Astrocyte (in vitro differentiated cells and primary cell): ENCODE data around the gene FBP1. TPM values are rescaled to one million over a fixed set of nuclear protein-coding genes. Genes with fewer than 3 reads are reported as not detected.

Source experiments
- DNase-seq: peaks from one replicate; pipeline ENCODE4 v3.0.0-alpha.2; 2010; ENCODE audit warnings: low read depth
- FAIRE-seq: peaks from 2 replicates; lab custom pipeline; 2011; peaks lifted over from hg19 to GRCh38; lab: Jason Lieb, UNC
- H2AFZ ChIP-seq: 2 replicates; pipeline ENCODE4 v1.6.0; 2012; ENCODE audit warnings: low read depth, low read length, inconsistent platforms
- H3K27ac ChIP-seq: 2 replicates; pipeline ENCODE4 v1.5.1; 2011; ENCODE audit warnings: low read depth, low read length, inconsistent platforms
- H3K27me3 ChIP-seq: 2 replicates; pipeline ENCODE4 v1.6.0; 2011; ENCODE audit warnings: low read length, inconsistent platforms; ENCODE audit not compliant: insufficient read depth
- H3K36me3 ChIP-seq: 2 replicates; pipeline ENCODE4 v1.5.1; 2011; ENCODE audit warnings: low read length, inconsistent platforms; ENCODE audit not compliant: insufficient read depth
- H3K4me1 ChIP-seq: 2 replicates; pipeline ENCODE4 v1.5.1; 2011; ENCODE audit warnings: low read length, inconsistent platforms; ENCODE audit not compliant: insufficient read depth
- H3K4me2 ChIP-seq: 2 replicates; pipeline ENCODE4 v1.6.0; 2012; ENCODE audit warnings: low read length, inconsistent platforms
- H3K4me3 ChIP-seq: 2 replicates; pipeline ENCODE4 v1.5.1; 2011; ENCODE audit warnings: low read depth, mild to moderate bottlenecking, low read length, inconsistent platforms; ENCODE audit not compliant: insufficient read depth
- H3K79me2 ChIP-seq: 2 replicates; pipeline ENCODE4 v1.6.0; 2012; ENCODE audit warnings: mild to moderate bottlenecking, low read length, inconsistent platforms; ENCODE audit not compliant: insufficient read depth
- H3K9ac ChIP-seq: 2 replicates; pipeline ENCODE4 v1.6.0; 2012; ENCODE audit warnings: mild to moderate bottlenecking, low read length, inconsistent platforms
- H3K9me3 ChIP-seq: 2 replicates; pipeline ENCODE4 v1.5.1; 2012; ENCODE audit warnings: low read depth, mild to moderate bottlenecking, low read length, inconsistent platforms; ENCODE audit not compliant: insufficient read depth
- H4K20me1 ChIP-seq: 2 replicates; pipeline ENCODE4 v1.6.0; 2012; ENCODE audit warnings: low read length, inconsistent platforms; ENCODE audit not compliant: insufficient read depth
- H3K27ac Mint-ChIP-seq: one replicate; pipeline ENCODE4 v1.8.0; 2021; ENCODE audit warnings: mild to moderate bottlenecking, mixed read lengths; ENCODE audit not compliant: unreplicated experiment
- H3K27me3 Mint-ChIP-seq: one replicate; pipeline ENCODE4 v1.8.0; 2021; ENCODE audit warnings: low read depth, mixed read lengths; ENCODE audit not compliant: unreplicated experiment
- H3K36me3 Mint-ChIP-seq: one replicate; pipeline ENCODE4 v1.8.0; 2021; ENCODE audit warnings: low read depth, mixed read lengths; ENCODE audit not compliant: unreplicated experiment
- H3K4me1 Mint-ChIP-seq: one replicate; pipeline ENCODE4 v1.8.0; 2021; ENCODE audit warnings: low read depth, mixed read lengths; ENCODE audit not compliant: unreplicated experiment
- H3K4me3 Mint-ChIP-seq: one replicate; pipeline ENCODE4 v1.8.0; 2021; ENCODE audit warnings: mild to moderate bottlenecking, moderate library complexity, mixed read lengths; ENCODE audit not compliant: unreplicated experiment
- H3K9me3 Mint-ChIP-seq: one replicate; pipeline ENCODE4 v1.8.0; 2021; ENCODE audit warnings: mild to moderate bottlenecking, mixed read lengths; ENCODE audit not compliant: unreplicated experiment
- EZH2 ChIP-seq: IDR thresholded peaks from 2 replicates; pipeline ENCODE4 v1.6.1; 2012; ENCODE audit warnings: mild to moderate bottlenecking, low read length, inconsistent platforms; ENCODE audit not compliant: insufficient read depth
- total RNA-seq: library from RNA; stranded (reverse); gene quantifications from 2 replicates; pipeline ENCODE4 v1.2.1, GENCODE V29; 2021
- TF ChIP-seq, protein P1 (sequence below): IDR thresholded peaks from 2 replicates; pipeline ENCODE4 v1.5.1; 2011; ENCODE audit warnings: low read depth, mild to moderate bottlenecking, inconsistent platforms, low read length, moderate library complexity; ENCODE audit not compliant: insufficient read depth

Gene FBP1
- total RNA-seq, 1 donor from 2014 or later, result 0.25 TPM

DNA sequence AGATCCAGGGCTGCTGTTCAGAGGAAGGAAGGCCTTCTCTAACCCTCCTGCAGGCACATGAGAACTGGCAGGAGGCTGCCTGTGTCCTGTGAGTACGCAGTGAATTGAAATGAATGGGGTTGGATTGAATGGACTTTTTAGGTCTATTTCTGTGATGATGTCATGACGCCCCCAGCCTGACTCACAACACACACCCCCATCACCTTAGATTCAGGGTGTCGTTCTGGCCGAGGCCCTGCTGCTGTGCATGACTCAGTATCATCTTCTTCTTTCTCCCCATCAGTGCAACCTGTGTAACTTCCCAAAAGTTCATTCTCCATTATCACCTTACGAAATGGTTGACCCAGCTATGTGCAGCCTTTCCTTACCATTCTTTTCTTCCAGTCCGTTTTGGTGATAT is 79.1 kb downstream of the FBP1 start:
- Histone ChIP-seq H3K9ac (no peak overlapping the region), H3K27me3 (no peaks in the 10 kb centered on the region), H3K27ac (no peak overlapping the region), H2AFZ (no peak overlapping the region), H3K79me2 (no peaks in the 10 kb centered on the region), H3K4me3 (no peak overlapping the region), H3K9me3 (peaks cover 2% of the 10 kb centered on the region), H3K36me3 (no peaks in the 10 kb centered on the region), H4K20me1 (no peaks in the 10 kb centered on the region), H3K4me2 (no peak overlapping the region), H3K4me1 (no peaks in the 10 kb centered on the region)
- Mint-ChIP-seq H3K27me3 (no peaks in the 10 kb centered on the region), H3K4me3 (no peak overlapping the region), H3K27ac (no peak overlapping the region), H3K9me3 (peaks cover 2% of the 10 kb centered on the region), H3K36me3 (no peaks in the 10 kb centered on the region), H3K4me1 (peaks cover 13% of the 10 kb centered on the region)
- TF ChIP-seq, protein P1, sequence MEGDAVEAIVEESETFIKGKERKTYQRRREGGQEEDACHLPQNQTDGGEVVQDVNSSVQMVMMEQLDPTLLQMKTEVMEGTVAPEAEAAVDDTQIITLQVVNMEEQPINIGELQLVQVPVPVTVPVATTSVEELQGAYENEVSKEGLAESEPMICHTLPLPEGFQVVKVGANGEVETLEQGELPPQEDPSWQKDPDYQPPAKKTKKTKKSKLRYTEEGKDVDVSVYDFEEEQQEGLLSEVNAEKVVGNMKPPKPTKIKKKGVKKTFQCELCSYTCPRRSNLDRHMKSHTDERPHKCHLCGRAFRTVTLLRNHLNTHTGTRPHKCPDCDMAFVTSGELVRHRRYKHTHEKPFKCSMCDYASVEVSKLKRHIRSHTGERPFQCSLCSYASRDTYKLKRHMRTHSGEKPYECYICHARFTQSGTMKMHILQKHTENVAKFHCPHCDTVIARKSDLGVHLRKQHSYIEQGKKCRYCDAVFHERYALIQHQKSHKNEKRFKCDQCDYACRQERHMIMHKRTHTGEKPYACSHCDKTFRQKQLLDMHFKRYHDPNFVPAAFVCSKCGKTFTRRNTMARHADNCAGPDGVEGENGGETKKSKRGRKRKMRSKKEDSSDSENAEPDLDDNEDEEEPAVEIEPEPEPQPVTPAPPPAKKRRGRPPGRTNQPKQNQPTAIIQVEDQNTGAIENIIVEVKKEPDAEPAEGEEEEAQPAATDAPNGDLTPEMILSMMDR, result no peak
- TF ChIP-seq EZH2, result no peak
- FAIRE-seq, result no peak
- no peak for DNase-seq

- no peaks in the 10 kb centered on the region for H3K36me3 Mint-ChIP-seq
These were observed 81.9 kb downstream of the FBP1 start for GRCh38 chr9:94557376-94557775.

More at GRCh38 chr9:94557376-94557775, 81.9 kb downstream of the FBP1 start:
- peaks cover 2% of the 10 kb centered on the region for H3K9me3 ChIP-seq
- H3K27me3 ChIP-seq, result no peaks in the 10 kb centered on the region
- no peak overlapping the region for H3K27ac ChIP-seq
- H2AFZ ChIP-seq, result no peak overlapping the region
- FAIRE-seq (no peak), DNase-seq (no peak)
- H3K4me3 ChIP-seq, result no peak overlapping the region
- no peaks in the 10 kb centered on the region for H3K79me2 ChIP-seq
- Mint-ChIP-seq H3K27ac (no peak overlapping the region), H3K4me1 (peaks cover 13% of the 10 kb centered on the region), H3K9me3 (no peaks in the 10 kb centered on the region), H3K27me3 (peaks cover 4% of the 10 kb centered on the region), H3K4me3 (no peak overlapping the region)
- H3K4me1 ChIP-seq, result no peaks in the 10 kb centered on the region
- no peaks in the 10 kb centered on the region for H3K36me3 ChIP-seq
- no peak overlapping the region for H3K4me2 ChIP-seq
- H3K9ac ChIP-seq, result no peak overlapping the region
- TF ChIP-seq, protein P1, result no peak
- TF ChIP-seq EZH2, result no peak
- no peaks in the 10 kb centered on the region for H4K20me1 ChIP-seq
